Measurements from ENCODE around the gene OSBPL5. TPM values are rescaled to one million over a fixed set of nuclear protein-coding genes. Genes with fewer than 3 reads are reported as not detected.

OSBPL5 gene
- total and polyA plus RNA-seq, 10 donors: 5.1 to 91.2 (median 51.0) TPM

DNA sequence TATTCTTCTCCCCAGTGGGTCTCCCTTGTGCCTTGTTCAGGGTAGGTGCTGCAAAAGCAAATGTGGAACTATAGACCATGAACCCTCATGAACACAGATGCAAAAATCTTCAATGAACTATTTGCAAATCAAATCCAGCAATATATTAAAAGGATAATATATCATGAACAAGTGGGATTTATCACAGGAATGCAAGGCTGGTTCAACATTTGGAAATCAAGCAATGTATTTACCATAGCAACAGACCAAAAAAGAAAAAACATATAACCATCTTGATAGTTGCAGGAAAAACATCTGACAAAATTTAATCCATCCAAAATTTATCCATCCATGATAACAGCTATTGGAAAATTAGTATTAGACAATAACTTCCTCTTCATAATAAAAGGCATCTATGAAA lies 11.4 kb upstream of the OSBPL5 start:
- no peaks in the 10 kb centered on the region for H3K36me3 ChIP-seq
- TF ChIP-seq POLR2AphosphoS5 (IDR thresholded peaks at IDR 0.05) (no peak), POLR2A (IDR thresholded peaks at IDR 0.05) (no peak)
- TF ChIP-seq, protein P1, sequence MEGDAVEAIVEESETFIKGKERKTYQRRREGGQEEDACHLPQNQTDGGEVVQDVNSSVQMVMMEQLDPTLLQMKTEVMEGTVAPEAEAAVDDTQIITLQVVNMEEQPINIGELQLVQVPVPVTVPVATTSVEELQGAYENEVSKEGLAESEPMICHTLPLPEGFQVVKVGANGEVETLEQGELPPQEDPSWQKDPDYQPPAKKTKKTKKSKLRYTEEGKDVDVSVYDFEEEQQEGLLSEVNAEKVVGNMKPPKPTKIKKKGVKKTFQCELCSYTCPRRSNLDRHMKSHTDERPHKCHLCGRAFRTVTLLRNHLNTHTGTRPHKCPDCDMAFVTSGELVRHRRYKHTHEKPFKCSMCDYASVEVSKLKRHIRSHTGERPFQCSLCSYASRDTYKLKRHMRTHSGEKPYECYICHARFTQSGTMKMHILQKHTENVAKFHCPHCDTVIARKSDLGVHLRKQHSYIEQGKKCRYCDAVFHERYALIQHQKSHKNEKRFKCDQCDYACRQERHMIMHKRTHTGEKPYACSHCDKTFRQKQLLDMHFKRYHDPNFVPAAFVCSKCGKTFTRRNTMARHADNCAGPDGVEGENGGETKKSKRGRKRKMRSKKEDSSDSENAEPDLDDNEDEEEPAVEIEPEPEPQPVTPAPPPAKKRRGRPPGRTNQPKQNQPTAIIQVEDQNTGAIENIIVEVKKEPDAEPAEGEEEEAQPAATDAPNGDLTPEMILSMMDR (IDR thresholded peaks at IDR 0.05 in 8 of 11, conservative IDR thresholded peaks at IDR 0.05 in 3 of 11): no peak
- no peak for DNase-seq
- peaks cover 0 to 20% (median 14%) of the 10 kb centered on the region in 8 donors for H3K9me3 ChIP-seq
- H3K27me3 ChIP-seq (replicated peaks in 1 of 7): peaks cover 0 to 6% (median 0%) of the 10 kb centered on the region in 7 donors
- peaks cover 0 to 6% (median 0%) of the 10 kb centered on the region in 6 donors for H3K4me1 ChIP-seq
- intact Hi-C loops (cut with DNase I; ENCODE audit: low total_unique reads): no loop called here
- H3K4me3 ChIP-seq: no peak overlapping the region
- no peak overlapping the region for H3K27ac ChIP-seq

GRCh38 chr11:3175194-3175593 lies 10.1 kb upstream of the OSBPL5 start:
- Histone ChIP-seq H3K9me3 (peaks cover 0 to 20% (median 14%) of the 10 kb centered on the region in 8 donors), H3K27me3 (replicated peaks in 1 of 7) (peaks cover 0 to 14% (median 0%) of the 10 kb centered on the region in 7 donors), H3K4me3 (no peak overlapping the region), H3K4me1 (peaks cover 0 to 8% (median 2%) of the 10 kb centered on the region in 6 donors), H3K27ac (no peak overlapping the region), H3K36me3 (no peaks in the 10 kb centered on the region)
- no peak for DNase-seq
- TF ChIP-seq, protein P1 (IDR thresholded peaks at IDR 0.05 in 8 of 11, conservative IDR thresholded peaks at IDR 0.05 in 3 of 11): no peak
- no peak for TF ChIP-seq POLR2A (IDR thresholded peaks at IDR 0.05)
- TF ChIP-seq POLR2AphosphoS5 (IDR thresholded peaks at IDR 0.05): no peak
- intact Hi-C loops (cut with DNase I; ENCODE audit: low total_unique reads): no loop called here

- Histone ChIP-seq H3K4me3 (no peak overlapping the region), H3K4me1 (peaks cover 0 to 16% (median 8%) of the 10 kb centered on the region in 6 donors), H3K27me3 (replicated peaks in 1 of 7) (peaks cover 0 to 22% (median 0%) of the 10 kb centered on the region in 7 donors), H3K9me3 (peaks cover 0 to 20% (median 14%) of the 10 kb centered on the region in 8 donors), H3K27ac (no peak overlapping the region), H3K36me3 (no peaks in the 10 kb centered on the region)
- no peak for DNase-seq
- TF ChIP-seq POLR2AphosphoS5 (IDR thresholded peaks at IDR 0.05) (no peak), POLR2A (IDR thresholded peaks at IDR 0.05) (no peak)
- TF ChIP-seq, protein P1 (IDR thresholded peaks at IDR 0.05 in 8 of 11, conservative IDR thresholded peaks at IDR 0.05 in 3 of 11): no peak
- 77 to 93% (median 92%) methylated on average over 3 of the region's 3 CpGs for WGBS, 5 donors
- intact Hi-C loops (cut with DNase I; ENCODE audit: low total_unique reads): no loop called here
Measured at GRCh38 chr11:3174387-3174786, 9.3 kb upstream of the OSBPL5 start.

- peaks cover 0 to 22% (median 12%) of the 10 kb centered on the region in 6 donors for H3K4me1 ChIP-seq
- TF ChIP-seq POLR2AphosphoS5 (IDR thresholded peaks at IDR 0.05) (no peak), POLR2A (IDR thresholded peaks at IDR 0.05) (no peak)
- TF ChIP-seq, protein P1 (IDR thresholded peaks at IDR 0.05 in 8 of 11, conservative IDR thresholded peaks at IDR 0.05 in 3 of 11): no peak
- peaks cover 0 to 20% (median 14%) of the 10 kb centered on the region in 8 donors for H3K9me3 ChIP-seq
- no peaks in the 10 kb centered on the region for H3K36me3 ChIP-seq
- H3K4me3 ChIP-seq: no peak overlapping the region
- peaks cover 0 to 28% (median 0%) of the 10 kb centered on the region in 7 donors for H3K27me3 ChIP-seq (replicated peaks in 1 of 7)
- DNase-seq: no peak
- H3K27ac ChIP-seq: no peak overlapping the region
- intact Hi-C loops (cut with DNase I; ENCODE audit: low total_unique reads): no loop called here
- WGBS, 5 donors: 95 to 98% (median 97%) methylated on average over 2 of the region's 2 CpGs
Measured at GRCh38 chr11:3173795-3174194, 8.7 kb upstream of the OSBPL5 start.
